Activated gamma-delta T cell treated with Interleukin-2 at 50 U/mL for 16 hours (primary cell): ENCODE measurements around the gene UAP1L1.

ENCODE experiments used
- DNase-seq: peaks from one replicate; pipeline ENCODE4 v3.0.0-alpha.2; 2020

The UAP1L1 gene

GRCh38 chr9:137042751-137043727 lies 34.3 kb upstream of the UAP1L1 start:
- no peak for DNase-seq

GRCh38 chr9:137044037-137044436 lies 33.3 kb upstream of the UAP1L1 start:
- DNase-seq: no peak

- DNase-seq: no peak
These were observed 32.7 kb upstream of the UAP1L1 start for GRCh38 chr9:137044502-137045177.

DNA sequence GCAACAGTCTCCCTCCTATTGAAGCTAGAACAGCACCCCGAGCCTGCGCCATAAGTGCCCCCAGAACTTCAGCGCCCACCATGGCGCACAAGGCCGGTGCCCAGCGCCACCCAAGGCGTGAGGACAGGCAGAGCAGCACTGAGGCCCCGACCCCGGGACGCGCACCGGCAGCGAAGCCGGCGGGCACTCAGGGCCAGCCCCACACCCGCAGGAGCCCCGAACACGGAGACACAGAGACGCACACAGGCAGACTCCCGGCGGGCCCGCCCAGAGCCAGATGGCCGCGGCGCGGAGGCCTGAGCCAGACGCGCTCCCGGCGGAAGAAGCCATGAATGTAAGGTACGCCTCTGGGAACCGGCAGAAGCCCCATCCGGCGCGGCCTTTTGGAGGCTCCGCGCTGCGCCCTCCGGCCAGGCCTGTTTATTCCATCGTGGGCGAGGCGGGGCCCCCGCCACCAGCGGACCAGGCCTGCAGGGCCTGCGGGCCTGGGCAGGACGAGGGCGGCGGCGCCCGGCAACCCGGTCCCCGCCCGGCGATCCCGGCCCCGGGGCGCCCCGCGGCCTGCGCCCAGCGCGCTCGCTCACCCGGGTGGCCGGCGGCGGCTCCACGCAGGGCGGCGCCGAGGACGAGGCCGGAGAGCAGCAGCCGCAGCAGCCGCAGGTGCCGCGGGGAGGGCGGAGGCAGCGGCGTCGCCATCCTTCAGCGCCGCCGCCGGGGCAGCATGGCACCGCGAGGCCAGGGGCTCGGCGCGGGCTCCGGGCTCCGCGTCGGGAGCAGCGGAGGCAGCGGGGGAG lies 31.8 kb upstream of the UAP1L1 start:
- DNase-seq: no peak

GRCh38 chr9:137046088-137046787 lies 31.1 kb upstream of the UAP1L1 start, which contains the start of gene NPDC1:
TSS of gene NPDC1 (minus strand) at chr9:137046177. CDS start at chr9:137045989, 188 bp downstream.
- DNase-seq: peak; percentile 82

DNA sequence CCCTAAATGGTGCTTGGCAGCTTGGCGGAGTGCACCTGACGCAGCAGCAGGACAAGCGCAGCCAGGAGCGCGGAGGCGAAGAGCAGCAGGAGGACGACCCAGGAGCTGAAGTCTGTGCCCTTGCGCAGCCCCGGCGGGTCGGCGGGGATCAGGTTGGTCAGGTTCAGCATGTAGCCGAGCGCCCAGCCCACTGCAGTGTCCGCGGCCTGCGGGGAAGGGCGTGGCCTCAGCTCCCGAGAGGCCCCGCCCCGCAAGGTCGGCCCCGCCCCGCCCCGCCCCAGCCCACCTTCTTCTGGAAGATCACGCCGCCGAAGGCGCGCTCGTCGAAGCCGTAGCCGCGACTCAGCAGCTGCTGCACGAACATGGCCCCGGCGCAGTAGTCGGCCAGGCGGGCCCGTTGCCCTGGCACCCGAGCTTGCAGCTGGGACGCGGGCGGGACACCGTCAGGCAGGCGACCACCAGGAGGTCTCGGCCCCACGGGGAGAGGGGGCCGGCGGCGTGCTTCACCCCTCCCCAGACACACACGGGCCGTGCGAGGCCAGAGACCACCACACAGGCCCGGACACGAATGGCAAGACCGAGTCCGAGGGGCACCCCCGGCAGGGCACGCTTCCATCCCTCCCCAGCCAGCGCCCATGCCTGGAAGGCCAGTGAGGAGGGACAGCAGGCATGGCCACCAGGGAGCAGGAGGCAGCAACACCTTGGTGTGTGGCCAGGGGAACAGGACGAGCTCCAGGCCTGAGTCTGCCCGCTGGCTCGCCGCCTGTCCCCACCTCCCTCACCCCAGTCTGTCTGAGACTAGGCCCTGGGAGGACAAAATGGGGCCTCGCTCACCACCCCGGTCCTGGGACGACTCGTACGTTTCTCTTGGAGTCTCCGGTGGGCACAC lies 28.4 kb upstream of the UAP1L1 start:
- DNase-seq: no peak

GRCh38 chr9:137049544-137050449 lies 27.5 kb upstream of the UAP1L1 start:
- DNase-seq: peak; percentile 42

DNA sequence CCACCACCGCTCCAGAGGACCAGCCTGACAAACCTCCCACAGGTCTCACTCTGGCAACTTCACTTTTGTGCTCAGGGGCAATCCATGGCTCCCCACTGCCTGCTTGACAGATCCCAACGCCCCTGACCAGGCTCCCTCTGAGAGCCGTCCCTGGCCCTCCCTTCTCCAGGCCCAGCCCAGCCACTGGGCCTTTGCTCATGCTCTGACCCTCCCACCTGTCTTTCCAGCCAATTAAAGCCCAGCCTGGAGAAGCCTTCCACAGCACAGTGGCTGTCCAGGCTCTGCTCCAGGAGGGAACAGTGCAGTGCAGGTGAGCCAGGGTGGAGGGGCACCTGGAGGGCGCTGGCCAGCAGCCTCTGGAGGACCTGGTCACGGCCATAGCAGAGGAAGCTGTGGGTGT lies 26.7 kb upstream of the UAP1L1 start:
- DNase-seq: no peak

- no peak for DNase-seq
These were observed 26.1 kb upstream of the UAP1L1 start for GRCh38 chr9:137051145-137051724.

- no peak for DNase-seq
These were observed 25.0 kb upstream of the UAP1L1 start for GRCh38 chr9:137052293-137052692.

DNA sequence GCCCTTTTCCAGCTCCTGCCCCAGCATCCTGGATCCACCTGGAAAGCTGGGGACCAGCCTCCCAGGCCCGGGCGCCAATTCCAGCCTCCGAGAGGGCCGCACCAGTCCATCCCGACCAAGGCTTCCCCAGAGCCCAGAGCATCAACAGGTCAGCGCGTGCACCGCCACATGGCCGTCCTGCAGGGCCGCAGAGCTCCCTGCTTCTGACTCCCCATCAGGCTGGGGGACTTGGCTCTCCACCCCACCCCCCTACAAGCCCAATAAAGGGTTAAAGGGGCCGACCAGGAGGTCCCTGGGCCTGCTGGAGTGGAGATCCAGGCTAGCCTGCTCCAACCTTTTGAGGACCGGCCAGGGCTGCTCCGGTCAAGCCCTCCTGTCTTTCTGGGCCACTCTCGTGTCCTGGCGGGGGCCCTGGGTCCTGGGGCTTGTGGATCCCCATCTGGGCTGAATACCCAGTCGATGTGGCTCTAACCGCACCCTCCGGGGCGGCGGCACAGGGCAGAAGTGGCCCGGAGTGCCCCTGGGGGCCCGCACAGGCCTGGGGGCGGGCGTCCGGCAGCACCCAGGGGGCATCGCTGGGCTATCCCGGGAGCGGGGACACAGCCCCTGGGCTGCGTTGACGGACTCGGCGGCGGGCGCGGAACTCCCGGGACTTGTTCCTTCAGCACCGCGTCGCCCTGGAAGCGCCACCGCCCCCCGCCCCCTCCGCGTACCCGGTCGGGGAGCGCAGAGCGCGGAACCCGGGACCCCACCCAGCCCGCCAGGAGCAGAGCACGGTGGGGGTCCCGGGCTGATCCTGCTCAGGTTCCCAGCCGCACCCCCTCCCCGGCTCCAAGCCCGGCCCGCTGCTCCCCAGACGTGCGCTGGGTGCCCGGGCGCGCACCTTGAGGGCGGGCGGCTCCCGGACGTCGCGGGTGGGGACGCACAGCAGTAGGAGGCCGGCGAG lies 24.0 kb upstream of the UAP1L1 start:
- DNase-seq: no peak

DNA sequence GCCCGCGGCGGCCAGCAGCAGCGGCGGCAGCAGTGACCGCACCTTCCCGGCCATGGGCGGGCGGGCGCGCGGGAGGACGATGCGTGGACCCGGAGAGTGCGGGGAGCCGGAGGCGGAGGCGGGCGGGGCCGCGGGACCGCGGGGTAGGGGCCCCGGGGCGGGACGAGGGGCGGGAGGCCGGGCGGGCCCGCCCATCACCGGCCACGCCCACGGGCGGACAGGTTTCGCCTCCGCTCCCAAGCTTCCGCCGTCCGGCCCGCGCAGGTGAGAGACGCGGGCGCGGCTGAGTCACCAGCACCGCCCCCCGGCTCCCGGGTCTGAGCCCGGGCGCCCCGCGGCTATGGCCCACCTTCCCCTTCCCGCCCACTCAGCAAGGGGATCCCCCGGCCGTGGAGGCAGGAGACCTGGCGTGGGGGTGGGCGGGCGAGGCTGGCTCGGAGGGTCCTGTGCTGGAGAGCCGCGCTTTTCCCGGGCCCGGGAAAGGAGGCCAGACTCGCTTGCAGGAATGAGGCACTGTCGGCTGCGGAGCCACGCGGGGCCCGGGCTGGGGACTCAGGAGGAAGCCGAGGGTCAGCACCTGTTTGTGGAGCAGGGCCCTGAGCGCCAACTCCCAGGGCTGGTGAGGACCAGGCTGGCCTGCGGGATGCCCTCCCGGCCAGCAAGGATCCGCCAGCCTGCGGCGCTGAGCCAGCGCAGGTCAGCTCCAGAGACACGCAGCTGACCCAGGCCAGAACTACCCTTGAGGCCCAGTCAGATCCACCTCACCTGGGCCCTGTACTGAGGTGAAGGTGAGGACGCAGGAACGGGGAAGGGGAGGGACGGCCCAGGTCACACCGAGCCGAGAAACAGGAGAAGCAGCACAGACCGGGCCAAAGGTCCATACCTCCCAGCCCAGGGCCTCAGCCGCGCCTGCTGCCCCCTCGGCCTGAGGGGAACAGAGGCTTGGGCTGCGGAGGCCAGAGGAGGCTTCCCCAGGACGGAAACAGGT lies 23.1 kb upstream of the UAP1L1 start, which contains the start of gene ENTPD2:
Gene ENTPD2 (minus strand): TSS at position 118 of the 988 bp plus-strand sequence. CDS start 64 bp downstream, at position 54.
- no peak for DNase-seq

DNA sequence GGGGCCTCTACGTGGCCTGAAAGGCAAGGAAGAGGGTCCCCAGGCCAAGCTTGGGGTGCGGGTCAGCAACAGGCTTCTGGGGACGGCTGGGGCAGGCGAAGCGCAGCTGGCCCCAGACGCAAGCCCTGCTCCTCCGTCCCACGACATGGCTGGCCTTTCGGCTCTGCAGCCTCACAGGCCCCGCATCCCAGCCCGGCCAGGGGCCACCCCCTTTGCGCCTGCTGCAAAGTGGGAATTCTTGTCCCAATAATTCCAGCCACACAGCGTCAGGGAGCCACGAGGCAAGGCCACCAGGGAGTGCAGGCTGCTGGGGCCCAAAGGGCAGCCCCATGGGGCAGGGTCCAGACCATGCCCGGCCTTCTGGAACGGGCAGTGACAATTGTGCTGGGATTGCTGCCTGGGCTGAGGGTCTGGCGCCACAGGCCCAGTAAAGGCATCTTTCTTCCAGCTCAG lies 22.4 kb upstream of the UAP1L1 start:
- DNase-seq: no peak

DNA sequence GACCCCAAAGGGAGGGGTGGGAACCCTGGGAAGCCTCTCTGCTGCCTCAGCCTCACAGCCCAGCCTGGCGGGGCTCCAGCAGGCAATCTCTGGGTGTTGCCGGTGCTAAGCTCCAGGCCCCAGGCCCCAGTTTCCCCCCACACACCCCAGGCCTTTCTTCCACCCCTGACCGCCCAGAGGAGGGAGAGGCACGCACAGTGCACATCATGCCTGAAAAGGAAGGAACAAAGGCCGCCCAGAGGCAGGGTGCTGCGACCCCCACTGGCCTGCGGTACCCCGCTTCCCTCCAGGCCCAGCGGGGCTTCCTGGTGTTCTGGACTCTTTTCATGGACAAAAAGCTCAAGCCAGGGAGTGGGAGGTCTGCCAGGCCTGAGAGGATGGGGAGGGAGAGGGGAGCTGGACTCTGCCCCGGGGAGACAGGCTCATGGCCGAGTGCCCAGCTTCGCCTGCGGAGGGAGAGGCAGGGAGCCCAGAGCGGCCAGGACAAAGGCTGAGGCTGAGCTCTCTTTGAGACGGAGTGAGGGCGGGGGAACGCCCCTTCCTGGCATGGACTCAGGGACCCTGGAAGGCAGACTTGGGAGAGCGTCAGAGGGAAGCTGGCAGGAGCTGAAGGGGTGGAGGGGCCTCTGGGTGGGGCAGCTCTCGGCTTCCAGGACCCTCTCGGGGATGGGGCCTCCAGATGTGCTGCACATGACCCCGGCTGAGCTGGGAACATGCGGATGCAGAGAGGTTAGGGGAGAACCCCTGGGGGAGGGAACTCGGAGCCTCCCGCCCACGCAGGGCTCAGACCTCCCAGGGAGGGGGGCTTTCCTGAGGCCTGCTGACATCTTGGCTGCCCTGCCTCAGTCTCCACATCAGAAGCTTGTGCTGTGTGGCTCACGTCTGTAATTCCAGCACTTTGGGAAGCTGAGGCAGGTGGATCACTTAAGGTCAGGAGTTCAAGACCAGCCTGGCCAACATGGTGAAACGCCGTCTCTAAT lies 21.6 kb upstream of the UAP1L1 start:
- DNase-seq: no peak

- no peak for DNase-seq
These were observed 20.4 kb upstream of the UAP1L1 start for GRCh38 chr9:137056739-137057415.
